MV-4-11 (cell line): ENCODE data around the gene NCAPD2.

Experiments used
- DNase-seq: peaks from one replicate; lab custom pipeline; 2025; lab: John Stamatoyannopoulos, UW

Gene NCAPD2, protein sequence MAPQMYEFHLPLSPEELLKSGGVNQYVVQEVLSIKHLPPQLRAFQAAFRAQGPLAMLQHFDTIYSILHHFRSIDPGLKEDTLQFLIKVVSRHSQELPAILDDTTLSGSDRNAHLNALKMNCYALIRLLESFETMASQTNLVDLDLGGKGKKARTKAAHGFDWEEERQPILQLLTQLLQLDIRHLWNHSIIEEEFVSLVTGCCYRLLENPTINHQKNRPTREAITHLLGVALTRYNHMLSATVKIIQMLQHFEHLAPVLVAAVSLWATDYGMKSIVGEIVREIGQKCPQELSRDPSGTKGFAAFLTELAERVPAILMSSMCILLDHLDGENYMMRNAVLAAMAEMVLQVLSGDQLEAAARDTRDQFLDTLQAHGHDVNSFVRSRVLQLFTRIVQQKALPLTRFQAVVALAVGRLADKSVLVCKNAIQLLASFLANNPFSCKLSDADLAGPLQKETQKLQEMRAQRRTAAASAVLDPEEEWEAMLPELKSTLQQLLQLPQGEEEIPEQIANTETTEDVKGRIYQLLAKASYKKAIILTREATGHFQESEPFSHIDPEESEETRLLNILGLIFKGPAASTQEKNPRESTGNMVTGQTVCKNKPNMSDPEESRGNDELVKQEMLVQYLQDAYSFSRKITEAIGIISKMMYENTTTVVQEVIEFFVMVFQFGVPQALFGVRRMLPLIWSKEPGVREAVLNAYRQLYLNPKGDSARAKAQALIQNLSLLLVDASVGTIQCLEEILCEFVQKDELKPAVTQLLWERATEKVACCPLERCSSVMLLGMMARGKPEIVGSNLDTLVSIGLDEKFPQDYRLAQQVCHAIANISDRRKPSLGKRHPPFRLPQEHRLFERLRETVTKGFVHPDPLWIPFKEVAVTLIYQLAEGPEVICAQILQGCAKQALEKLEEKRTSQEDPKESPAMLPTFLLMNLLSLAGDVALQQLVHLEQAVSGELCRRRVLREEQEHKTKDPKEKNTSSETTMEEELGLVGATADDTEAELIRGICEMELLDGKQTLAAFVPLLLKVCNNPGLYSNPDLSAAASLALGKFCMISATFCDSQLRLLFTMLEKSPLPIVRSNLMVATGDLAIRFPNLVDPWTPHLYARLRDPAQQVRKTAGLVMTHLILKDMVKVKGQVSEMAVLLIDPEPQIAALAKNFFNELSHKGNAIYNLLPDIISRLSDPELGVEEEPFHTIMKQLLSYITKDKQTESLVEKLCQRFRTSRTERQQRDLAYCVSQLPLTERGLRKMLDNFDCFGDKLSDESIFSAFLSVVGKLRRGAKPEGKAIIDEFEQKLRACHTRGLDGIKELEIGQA (N-terminal part only)

DNA sequence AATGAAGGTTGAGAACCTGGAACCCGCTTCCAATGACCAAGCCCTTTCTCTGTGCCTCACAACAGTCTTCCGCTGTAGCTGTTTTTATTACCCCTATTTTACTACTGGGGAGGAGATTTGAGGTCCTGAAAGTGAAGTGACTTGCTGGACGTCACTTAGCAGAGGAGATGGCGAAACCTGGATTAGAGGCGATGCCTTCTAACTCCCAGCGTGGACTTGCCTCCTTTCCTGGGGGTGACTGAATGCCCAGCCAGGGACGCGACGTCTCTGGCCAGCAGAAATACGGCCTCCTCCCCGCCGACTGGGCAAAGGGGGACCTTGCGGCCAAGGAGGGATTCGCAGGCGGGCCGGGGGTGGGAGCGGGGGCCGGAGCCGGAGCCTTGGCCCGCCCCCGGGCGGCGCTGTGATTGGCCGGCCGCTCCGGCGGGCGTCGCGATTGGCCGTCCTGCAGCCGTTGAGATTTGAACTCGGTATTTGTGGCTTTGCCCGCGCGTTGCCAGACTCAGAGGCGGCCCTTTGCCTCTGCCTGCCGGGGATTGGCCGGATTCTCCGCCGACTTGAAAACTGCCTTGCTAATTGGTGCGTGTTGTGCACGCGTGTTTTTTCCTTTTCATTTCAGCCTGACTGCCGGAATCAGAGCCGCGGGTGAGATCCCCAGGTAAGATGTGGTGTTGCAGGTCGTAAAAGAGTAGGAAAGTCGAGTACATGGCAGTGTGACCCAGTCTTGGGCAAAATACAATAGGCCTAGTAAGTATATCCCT is at the start of gene NCAPD2:
TSS of gene NCAPD2 (plus strand) at position 606 of the 761 bp plus-strand sequence. CDS start 997 bp downstream, outside the sequence.
- peak; percentile 96 for DNase-seq

DNA sequence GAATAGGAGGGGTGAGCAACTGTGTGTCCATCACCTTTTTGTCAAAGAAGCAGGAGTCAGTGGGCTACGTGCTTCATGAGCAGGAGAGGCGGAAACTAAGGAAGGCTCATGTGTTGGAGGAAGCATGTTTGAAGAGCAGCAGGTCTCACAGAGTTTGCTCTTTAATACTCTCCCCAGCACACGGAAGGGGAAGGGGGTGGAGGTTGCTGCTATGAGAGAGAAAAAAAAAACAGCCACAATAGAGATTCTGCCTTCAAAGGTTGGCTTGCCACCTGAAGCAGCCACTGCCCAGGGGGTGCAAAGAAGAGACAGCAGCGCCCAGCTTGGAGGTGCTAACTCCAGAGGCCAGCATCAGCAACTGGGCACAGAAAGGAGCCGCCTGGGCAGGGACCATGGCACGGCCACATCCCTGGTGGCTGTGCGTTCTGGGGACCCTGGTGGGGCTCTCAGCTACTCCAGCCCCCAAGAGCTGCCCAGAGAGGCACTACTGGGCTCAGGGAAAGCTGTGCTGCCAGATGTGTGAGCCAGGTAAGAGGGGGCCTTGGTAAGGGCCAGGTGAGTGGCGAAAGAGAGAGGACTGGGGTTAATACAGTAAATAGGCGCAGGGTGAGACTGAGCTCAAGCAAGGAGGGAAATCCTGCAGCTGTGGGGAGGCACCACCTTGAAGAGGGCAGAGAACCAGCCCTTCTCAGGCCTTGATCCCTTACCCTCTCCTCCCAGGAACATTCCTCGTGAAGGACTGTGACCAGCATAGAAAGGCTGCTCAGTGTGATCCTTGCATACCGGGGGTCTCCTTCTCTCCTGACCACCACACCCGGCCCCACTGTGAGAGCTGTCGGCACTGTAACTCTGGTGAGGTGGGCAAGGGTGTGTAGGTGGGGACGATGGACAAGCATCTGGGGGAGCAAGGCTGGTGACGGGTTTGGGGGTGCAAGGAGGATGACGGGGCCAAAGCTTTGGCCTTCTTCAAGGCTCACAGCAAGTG is 48.9 kb upstream of the NCAPD2 start, which contains the start of gene CD27:
TSS of gene CD27 (plus strand) at position 252 of the 985 bp plus-strand sequence. CDS start at position 393, 141 bp downstream.
- no peak for DNase-seq

DNA sequence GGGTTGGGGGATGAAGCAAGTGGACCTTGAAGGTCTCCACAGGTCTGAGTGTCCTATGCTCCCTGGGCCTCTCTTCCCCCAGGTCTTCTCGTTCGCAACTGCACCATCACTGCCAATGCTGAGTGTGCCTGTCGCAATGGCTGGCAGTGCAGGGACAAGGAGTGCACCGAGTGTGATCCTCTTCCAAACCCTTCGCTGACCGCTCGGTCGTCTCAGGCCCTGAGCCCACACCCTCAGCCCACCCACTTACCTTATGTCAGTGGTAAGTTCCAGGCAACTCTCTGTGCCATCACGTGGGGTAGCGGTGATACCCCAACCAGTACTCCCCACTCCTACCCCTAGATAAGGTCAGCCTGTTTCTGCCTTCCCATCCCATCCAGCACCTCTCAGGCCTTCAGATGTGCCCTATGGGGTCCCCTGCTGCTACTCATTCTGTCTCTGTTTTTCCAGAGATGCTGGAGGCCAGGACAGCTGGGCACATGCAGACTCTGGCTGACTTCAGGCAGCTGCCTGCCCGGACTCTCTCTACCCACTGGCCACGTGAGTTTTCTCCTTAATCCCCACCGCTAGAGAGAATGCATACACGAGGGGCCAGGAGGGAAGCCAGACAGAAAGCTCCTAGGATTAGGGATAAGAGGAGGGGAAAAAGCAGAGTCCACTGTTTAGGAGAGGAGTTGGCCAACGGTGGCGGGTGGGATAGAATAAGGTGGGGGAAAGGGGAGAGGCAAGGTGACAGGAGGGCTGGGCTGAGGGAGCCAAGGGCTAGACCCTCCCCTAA is 43.6 kb upstream of the NCAPD2 start:
- DNase-seq: no peak

DNA sequence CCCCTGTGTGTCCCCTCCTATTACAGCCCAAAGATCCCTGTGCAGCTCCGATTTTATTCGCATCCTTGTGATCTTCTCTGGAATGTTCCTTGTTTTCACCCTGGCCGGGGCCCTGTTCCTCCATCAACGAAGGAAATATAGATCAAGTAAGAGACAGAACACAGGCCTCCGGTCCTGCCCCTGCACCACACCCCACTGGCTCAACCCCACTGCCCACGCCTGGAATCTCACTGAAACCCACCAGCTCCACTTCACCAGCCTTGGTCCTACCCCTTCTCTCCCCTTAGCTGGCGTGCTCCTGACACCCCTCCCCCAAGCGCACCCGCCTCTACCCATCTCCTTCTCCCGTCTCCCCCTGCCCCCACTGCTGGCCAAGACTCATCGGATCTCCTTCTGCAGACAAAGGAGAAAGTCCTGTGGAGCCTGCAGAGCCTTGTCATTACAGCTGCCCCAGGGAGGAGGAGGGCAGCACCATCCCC is 43.0 kb upstream of the NCAPD2 start:
- DNase-seq: no peak

DNA sequence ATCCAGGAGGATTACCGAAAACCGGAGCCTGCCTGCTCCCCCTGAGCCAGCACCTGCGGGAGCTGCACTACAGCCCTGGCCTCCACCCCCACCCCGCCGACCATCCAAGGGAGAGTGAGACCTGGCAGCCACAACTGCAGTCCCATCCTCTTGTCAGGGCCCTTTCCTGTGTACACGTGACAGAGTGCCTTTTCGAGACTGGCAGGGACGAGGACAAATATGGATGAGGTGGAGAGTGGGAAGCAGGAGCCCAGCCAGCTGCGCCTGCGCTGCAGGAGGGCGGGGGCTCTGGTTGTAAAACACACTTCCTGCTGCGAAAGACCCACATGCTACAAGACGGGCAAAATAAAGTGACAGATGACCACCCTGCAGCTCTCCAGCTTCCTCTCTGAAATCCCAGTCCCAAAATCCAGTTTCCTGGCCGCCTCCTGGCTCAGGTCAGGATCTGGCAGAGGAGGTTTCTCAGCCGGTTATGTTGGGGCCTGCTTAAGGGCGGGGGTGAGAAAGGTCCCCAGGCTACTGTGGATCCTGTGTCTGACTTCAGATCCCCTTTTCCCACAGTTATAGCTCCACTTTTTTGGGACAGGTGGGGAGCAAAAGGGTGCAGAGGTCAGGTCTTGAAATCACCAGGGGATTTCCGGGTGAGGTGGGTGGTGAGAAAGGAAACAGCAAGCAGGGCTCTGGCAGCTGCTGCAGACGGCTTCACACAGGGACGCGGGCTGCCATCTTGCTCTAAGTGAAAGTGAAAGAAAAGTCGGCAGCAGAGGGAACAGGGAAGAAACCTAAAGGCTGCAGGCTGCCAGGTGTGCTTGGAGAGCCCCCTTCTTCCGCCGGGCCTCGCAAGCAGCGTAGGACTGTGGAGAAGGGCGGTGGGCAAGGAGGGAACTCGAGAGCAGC is 42.3 kb upstream of the NCAPD2 start, which contains the start of gene TAPBPL:
TSS of gene TAPBPL (plus strand) at position 695 of the 897 bp plus-strand sequence. CDS start 207 bp downstream, outside the sequence.
- DNase-seq: peak; percentile 67

DNA sequence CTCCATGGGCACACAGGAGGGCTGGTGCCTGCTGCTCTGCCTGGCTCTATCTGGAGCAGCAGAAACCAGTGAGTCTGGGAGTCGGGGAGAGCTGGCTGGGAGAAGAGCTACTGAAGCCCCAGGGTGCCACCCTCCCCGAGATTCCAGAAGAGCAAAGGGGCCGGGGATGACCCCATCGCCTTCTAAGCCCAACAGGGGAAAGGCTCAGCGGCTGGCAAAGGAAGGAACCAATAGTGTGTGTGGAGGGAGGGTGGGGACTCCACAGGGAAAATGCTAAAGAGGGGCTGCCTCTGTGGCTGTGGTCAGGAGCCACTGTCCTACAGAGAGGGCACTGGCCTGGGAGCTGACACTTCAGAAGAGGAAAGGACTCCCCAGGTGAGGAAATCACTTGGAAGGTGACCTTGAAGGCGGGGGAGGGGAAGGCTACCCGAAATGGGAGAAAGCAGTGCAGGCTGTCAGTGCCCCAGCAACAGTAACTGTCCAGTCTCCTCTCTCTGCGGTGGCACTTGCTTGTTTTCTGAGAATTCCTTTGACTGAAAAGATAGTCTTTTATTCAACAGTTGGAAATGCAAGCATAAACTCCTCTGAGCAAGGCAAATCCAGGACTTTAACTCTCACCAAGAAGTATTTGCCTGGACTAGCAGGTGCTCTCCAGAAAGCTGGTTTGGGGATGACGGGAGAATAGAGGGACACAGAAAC is 41.5 kb upstream of the NCAPD2 start:
- DNase-seq: no peak

DNA sequence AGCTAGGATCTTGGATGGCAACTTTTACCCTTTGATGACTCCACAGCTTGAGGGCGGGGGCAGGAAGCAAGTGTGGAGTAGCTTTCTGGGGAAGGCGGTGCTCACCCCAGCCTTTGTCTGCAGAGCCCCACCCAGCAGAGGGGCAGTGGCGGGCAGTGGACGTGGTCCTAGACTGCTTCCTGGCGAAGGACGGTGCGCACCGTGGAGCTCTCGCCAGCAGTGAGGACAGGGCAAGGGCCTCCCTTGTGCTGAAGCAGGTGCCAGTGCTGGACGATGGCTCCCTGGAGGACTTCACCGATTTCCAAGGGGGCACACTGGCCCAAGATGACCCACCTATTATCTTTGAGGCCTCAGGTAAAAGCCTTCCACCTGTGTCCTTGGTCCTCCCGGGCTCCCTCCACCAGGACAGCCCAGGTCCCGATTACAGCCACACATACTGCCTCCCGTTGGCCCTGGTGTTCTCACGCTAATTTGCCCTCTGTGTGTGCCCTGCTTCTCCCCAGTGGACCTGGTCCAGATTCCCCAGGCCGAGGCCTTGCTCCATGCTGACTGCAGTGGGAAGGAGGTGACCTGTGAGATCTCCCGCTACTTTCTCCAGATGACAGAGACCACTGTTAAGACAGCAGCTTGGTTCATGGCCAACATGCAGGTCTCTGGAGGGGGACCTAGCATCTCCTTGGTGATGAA is 40.8 kb upstream of the NCAPD2 start:
- no peak for DNase-seq

DNA sequence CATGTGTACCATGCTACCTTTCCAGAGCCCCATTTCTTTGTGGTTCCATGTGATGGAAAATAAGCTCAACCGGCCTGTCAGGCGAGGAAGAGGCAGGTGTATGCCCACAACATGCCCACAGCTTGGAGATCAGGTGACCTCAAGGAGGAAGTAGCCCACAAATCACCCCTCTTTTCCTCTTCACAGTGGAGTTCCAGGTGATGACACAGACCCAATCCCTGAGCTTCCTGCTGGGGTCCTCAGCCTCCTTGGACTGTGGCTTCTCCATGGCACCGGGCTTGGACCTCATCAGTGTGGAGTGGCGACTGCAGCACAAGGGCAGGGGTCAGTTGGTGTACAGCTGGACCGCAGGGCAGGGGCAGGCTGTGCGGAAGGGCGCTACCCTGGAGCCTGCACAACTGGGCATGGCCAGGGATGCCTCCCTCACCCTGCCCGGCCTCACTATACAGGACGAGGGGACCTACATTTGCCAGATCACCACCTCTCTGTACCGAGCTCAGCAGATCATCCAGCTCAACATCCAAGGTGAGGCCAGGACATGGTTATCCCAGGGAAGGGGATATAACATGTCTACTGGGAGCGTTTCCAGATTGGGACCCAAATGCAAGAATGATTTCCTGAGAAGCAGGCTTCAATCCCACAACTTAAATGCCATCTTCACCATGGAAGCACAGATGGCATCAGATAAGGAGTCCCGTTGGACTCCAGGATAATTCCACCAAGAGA is 36.5 kb upstream of the NCAPD2 start:
- no peak for DNase-seq

DNA sequence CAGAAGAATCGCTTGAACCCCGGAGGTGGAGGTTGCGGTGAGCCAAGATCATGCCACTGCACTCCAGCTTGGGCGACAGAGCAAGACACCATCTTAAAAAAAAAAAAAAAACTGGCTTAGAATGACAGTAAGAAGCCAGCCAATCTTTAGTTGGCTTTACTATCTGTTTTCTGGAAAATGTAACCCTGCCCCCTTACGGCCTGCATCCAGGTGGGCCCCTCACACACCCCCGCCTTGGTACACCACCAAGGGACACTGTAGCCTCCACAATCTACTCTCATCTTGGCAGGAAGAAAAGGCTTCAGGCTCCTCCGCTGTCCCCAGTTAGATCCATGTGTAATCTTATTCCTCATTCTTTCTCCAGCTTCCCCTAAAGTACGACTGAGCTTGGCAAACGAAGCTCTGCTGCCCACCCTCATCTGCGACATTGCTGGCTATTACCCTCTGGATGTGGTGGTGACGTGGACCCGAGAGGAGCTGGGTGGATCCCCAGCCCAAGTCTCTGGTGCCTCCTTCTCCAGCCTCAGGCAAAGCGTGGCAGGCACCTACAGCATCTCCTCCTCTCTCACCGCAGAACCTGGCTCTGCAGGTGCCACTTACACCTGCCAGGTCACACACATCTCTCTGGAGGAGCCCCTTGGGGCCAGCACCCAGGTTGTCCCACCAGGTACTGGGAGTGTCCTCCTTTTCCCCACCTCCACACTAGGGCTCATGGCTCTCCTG is 35.5 kb upstream of the NCAPD2 start:
- no peak for DNase-seq

DNA sequence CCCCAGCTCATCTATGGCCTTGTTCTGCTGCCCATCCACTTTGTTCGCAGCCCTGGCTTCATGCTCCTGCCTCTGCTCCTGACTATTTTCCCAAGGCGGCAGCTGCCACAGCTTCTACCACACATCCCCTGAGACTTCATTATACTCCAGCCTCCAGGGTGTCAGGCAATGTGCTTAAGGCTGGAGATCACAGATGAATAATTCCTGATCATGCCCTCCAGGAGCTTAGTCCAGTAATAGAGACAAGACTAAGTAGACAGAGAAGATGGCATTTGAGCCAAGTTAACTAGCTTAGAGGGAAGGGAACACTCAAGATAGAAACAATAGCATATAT is 34.9 kb upstream of the NCAPD2 start:
- no peak for DNase-seq

DNA sequence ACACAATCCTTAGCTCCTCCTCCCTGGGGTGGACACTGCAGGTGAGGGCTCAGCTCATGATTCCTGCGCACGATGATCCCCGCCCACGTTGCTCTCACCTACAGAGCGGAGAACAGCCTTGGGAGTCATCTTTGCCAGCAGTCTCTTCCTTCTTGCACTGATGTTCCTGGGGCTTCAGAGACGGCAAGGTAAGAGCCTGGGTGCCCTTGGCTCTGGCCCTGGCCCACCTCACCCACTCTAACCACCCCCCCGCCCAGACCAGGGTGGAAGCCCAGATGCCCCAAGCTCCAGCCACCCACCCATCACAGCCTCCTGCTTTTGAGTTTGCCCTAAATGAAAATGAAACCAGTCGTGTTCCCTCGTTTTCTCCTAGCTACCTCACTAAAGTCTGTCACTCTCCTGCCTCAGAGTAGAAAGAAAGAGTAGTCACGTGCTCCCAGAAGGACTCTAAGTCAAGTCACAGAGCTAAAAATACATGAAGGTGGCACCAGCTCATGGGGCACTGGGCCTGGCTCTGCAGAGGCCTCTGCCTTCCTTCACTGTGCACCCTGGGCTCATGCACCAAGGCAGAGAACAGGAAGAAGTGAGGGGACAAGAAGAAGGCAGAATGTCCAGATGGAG is 33.0 kb upstream of the NCAPD2 start:
- DNase-seq: peak; percentile 16

DNA sequence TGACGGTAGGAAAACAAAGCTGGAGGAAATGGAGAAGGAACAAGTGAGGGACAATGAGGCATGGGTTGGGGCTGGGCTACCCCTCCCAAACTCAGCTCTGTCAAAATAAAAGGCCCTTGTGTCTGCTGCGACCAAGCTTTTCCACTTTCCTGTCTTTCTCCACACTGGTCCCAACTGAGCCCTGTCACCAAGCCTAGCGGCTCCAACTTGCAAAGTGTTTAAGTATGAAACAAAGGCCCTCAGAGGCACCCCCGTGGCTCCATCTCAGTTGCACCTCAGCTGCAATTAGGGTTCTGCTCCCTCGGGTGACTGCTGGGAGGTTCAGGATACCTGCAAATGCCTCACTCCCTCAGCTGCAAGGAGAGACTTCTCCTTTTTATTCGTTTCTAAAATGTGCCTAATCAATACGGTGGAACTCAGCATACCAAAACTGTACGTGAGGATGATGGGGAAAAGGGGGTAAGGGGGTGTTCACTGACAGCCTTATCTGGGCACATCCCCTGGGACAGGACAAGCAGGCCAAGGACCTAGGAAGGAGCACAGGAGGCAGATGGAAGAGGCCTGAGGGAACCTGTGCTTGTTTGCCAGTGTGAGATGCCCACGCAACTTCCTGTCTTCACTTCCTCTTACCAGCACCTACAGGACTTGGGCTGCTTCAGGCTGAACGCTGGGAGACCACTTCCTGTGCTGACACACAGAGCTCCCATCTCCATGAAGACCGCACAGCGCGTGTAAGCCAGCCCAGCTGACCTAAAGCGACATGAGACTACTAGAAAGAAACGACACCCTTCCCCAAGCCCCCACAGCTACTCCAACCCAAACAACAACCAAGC is 32.3 kb upstream of the NCAPD2 start:
- DNase-seq: peak; percentile 99

DNA sequence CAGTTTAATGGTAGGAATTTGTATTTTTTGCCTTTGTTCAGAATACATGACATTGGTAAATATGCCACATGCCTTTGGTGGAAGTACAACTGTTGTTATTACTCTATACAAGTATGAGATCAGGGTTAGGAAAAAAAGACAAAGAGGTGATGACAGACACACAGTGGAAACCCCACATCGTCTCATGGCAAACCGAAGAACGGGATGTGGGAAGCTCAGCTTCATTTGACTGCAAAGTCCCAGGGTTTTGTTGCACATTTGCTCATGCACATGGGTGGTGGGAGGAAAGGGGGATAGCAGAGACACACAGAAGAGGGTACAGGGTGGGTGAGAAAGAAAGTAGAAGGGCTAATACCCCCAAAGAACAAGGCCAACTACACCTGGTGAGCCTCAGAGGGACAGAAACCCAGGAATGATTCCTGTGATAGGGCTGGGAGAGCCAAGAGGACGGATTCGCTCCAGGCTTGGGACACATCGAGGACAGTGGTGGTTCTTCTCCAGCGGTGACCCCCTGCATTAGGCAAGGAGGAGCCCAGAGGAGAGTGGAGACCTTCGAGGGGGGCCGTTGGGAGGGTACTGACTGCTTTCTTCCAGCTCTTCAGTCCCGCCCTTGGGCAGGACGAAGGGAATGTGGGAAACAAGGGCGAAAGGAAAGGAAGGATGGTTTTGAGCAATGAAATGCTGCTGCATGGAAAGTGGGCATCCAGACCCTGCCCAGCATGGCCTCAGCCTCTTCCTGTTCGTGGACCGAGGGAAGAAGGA is 31.5 kb upstream of the NCAPD2 start:
- DNase-seq: no peak
